CD14-positive monocyte (primary cell): ENCODE results near the gene DMRTC2. TPM values are rescaled to one million over a fixed set of nuclear protein-coding genes. Genes with fewer than 3 reads are reported as not detected.

Experiments
- DNase-seq, 3 donors: peaks; one replicate each; pipeline ENCODE4 v3.0.0-alpha.2; 2011 to 2022
- H2AFZ ChIP-seq: 2 replicates; pipeline ENCODE4 v1.6.0; 2012; ENCODE audit warnings: mild to moderate bottlenecking, low read depth, low read length, inconsistent platforms; ENCODE audit not compliant: insufficient read depth, poor library complexity, severe bottlenecking
- H3K27ac ChIP-seq, 2 donors: 1 replicate in 1 of 2; 2 replicates in 1 of 2; pipeline ENCODE4 v1.5.1; 2012 to 2013; ENCODE audit warnings: low read length in 2 of 2, control low read depth in 1 of 2, inconsistent platforms in 1 of 2, low read depth in 1 of 2, mild to moderate bottlenecking in 1 of 2
- H3K27me3 ChIP-seq, 2 donors: one replicate each; pipeline versions ENCODE4 v1.6.0 to v1.6.1; 2011 to 2013; ENCODE audit warnings: low read length in 2 of 2; ENCODE audit not compliant: control insufficient read depth in 2 of 2, insufficient read depth in 2 of 2
- H3K36me3 ChIP-seq, 2 donors: replicated peaks in 1 of 2; 1 replicate in 1 of 2; 2 replicates in 1 of 2; pipeline versions ENCODE4 v1.5.1 to v1.6.1; 2012 to 2013; ENCODE audit warnings: low read length in 2 of 2, control low read depth in 1 of 2, inconsistent platforms in 1 of 2, mild to moderate bottlenecking in 1 of 2; ENCODE audit not compliant: insufficient read depth in 2 of 2, control insufficient read depth in 1 of 2
- H3K4me1 ChIP-seq, 2 donors: 1 replicate in 1 of 2; 2 replicates in 1 of 2; pipeline versions ENCODE4 v1.5.1 to v1.6.1; 2012 to 2013; ENCODE audit warnings: low read length in 2 of 2, control low read depth in 1 of 2, inconsistent platforms in 1 of 2, mild to moderate bottlenecking in 1 of 2, moderate library complexity in 1 of 2; ENCODE audit not compliant: insufficient read depth in 2 of 2, control insufficient read depth in 1 of 2
- H3K4me2 ChIP-seq: replicated peaks from 2 replicates; pipeline ENCODE3; 2012; ENCODE audit warnings: low read length, moderate library complexity, mild to moderate bottlenecking; ENCODE audit not compliant: poor library complexity, severe bottlenecking; ENCODE audit errors: extremely low read depth
- H3K4me3 ChIP-seq, 3 experiments: fragments of 200-600 bp in 1 of 3; sonication (generic) in 1 of 3; replicated peaks in 1 of 3; 1 replicate in 2 of 3; 2 replicates in 1 of 3; pipeline ENCODE4 v1.5.1; 2011 to 2013; ENCODE audit warnings: low read length in 3 of 3, mild to moderate bottlenecking in 3 of 3, control low read depth in 2 of 3, low read depth in 2 of 3, inconsistent platforms in 1 of 3, moderate library complexity in 1 of 3
- H3K79me2 ChIP-seq: 2 replicates; pipeline ENCODE4 v1.6.0; 2012; ENCODE audit warnings: mild to moderate bottlenecking, control low read depth, inconsistent platforms, low read length, moderate library complexity; ENCODE audit not compliant: insufficient read depth
- H3K9ac ChIP-seq: 2 replicates; pipeline ENCODE4 v1.6.0; 2017; ENCODE audit warnings: low read length, mild to moderate bottlenecking; ENCODE audit not compliant: insufficient read depth, poor library complexity, severe bottlenecking
- H3K9me3 ChIP-seq, 2 donors: replicated peaks in 1 of 2; 1 replicate in 1 of 2; 2 replicates in 1 of 2; pipeline versions ENCODE4 v1.5.1 to v1.6.1; 2012 to 2013; ENCODE audit warnings: low read length in 2 of 2, control low read depth in 1 of 2; ENCODE audit not compliant: control insufficient read depth in 1 of 2, insufficient read depth in 1 of 2
- H4K20me1 ChIP-seq: 2 replicates; pipeline ENCODE4 v1.6.0; 2012; ENCODE audit warnings: mild to moderate bottlenecking, low read length, control low read depth, moderate library complexity; ENCODE audit not compliant: insufficient read depth
- H3K27ac Mint-ChIP-seq, 7 donors: one replicate each; pipeline ENCODE4 v1.8.0; 2020; ENCODE audit warnings: mild to moderate bottlenecking in 7 of 7, mixed read lengths in 7 of 7, moderate library complexity in 6 of 7, inconsistent platforms in 2 of 7
- H3K27me3 Mint-ChIP-seq, 3 donors: one replicate each; pipeline ENCODE4 v1.8.0; 2021 to 2022; ENCODE audit warnings: low read depth in 3 of 3, mild to moderate bottlenecking in 3 of 3, mixed read lengths in 3 of 3, moderate library complexity in 3 of 3, inconsistent platforms in 1 of 3
- H3K36me3 Mint-ChIP-seq, 2 donors: one replicate each; pipeline ENCODE4 v1.8.0; 2020; ENCODE audit warnings: mixed read lengths in 2 of 2, inconsistent platforms in 1 of 2, mild to moderate bottlenecking in 1 of 2
- H3K4me1 Mint-ChIP-seq: one replicate; pipeline ENCODE4 v1.8.0; 2020; ENCODE audit warnings: mild to moderate bottlenecking, mixed read lengths
- H3K4me3 Mint-ChIP-seq, 2 donors: one replicate each; pipeline ENCODE4 v1.8.0; 2020; ENCODE audit warnings: mild to moderate bottlenecking in 2 of 2, mixed read lengths in 2 of 2, moderate library complexity in 1 of 2
- H3K9me3 Mint-ChIP-seq, 7 donors: one replicate each; pipeline ENCODE4 v1.8.0; 2020 to 2022; ENCODE audit warnings: mixed read lengths in 7 of 7, mild to moderate bottlenecking in 6 of 7, moderate library complexity in 6 of 7, inconsistent platforms in 2 of 7
- WGBS: methylation state at CpG from one replicate; pipeline ENCODE4 v1.1.5; 2013; ENCODE audit warnings: missing lambda C conversion rate; ENCODE audit not compliant: insufficient coverage; 5-methylcytosine and 5-hydroxymethylcytosine counted together
- intact Hi-C, 2 donors: fragments of 100-400 bp; cut with micrococcal nuclease; formaldehyde crosslinking; loops; one replicate each; pipeline versions ENCODE4 v1.15.0 to v1.15.1; 2023
- polyA plus RNA-seq, 3 donors: library from polyadenylated mRNA; depleted of rRNA in 1 of 3; unstranded in 2 of 3; stranded (reverse) in 1 of 3; fragments of 300-500 nt in 2 of 3; fragments of >200 nt in 1 of 3; fragmentation: Illumina TruSeq in 2 of 3; gene quantifications; 1 replicate in 2 of 3; 2 replicates in 1 of 3; pipeline ENCODE4 v1.2.3, GENCODE V29; 2012 to 2021
- TF ChIP-seq, protein P1 (sequence below): fragments of 200-600 bp; IDR thresholded peaks from one replicate; pipeline ENCODE4 v1.8.0; 2022; ENCODE audit warnings: antibody characterized with exemption, mild to moderate bottlenecking

Gene DMRTC2
- polyA plus RNA-seq, 3 donors: not detected

DNA sequence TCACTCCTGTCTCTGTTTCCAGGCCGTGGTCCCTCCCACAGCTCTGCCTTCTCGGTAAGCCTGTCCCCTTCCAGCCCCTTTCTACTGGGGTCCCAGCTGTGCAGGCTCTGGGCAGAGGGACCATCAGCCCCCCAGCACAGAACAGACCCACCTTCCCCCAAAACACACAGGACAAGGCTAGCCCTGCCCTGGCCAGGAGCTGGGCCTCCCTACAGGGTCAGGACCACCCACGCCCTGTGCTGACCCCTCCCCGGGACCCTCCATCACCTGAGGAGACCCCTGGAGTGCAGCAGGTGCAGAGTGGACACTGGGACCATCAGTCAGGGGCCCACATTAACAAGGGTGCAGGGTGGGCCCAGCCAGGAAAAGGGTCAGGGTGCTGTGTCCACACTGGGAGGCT is 34.5 kb upstream of the DMRTC2 start:
- Mint-ChIP-seq H3K9me3 (peaks cover 0 to 3% (median 0%) of the 10 kb centered on the region in 7 donors), H3K36me3 (peaks cover 13 to 39% of the 10 kb centered on the region in 2 donors), H3K4me3 (no peak overlapping the region), H3K27me3 (peaks cover 2 to 6% (median 3%) of the 10 kb centered on the region in 3 donors), H3K27ac (peak overlapping the region; percentile 89 to 97 (median 94)), H3K4me1 (peaks cover 68% of the 10 kb centered on the region)
- TF ChIP-seq, protein P1, sequence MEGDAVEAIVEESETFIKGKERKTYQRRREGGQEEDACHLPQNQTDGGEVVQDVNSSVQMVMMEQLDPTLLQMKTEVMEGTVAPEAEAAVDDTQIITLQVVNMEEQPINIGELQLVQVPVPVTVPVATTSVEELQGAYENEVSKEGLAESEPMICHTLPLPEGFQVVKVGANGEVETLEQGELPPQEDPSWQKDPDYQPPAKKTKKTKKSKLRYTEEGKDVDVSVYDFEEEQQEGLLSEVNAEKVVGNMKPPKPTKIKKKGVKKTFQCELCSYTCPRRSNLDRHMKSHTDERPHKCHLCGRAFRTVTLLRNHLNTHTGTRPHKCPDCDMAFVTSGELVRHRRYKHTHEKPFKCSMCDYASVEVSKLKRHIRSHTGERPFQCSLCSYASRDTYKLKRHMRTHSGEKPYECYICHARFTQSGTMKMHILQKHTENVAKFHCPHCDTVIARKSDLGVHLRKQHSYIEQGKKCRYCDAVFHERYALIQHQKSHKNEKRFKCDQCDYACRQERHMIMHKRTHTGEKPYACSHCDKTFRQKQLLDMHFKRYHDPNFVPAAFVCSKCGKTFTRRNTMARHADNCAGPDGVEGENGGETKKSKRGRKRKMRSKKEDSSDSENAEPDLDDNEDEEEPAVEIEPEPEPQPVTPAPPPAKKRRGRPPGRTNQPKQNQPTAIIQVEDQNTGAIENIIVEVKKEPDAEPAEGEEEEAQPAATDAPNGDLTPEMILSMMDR: no peak
- H3K9me3 ChIP-seq: no peaks in the 10 kb centered on the region
- no peaks in the 10 kb centered on the region for H3K27me3 ChIP-seq
- H2AFZ ChIP-seq: no peak overlapping the region
- H3K4me3 ChIP-seq: peak overlapping the region in 1 of 3 experiments; percentile 60
- no peaks in the 10 kb centered on the region for H3K79me2 ChIP-seq
- H3K4me1 ChIP-seq: peaks cover 59 to 61% of the 10 kb centered on the region in 2 donors
- H4K20me1 ChIP-seq: no peaks in the 10 kb centered on the region
- WGBS: 67% methylated on average over 4 of the region's 4 CpGs
- intact Hi-C loops: loop anchor here in 1 of 2 donors (1.0 to 2.0 kb wide), 2 partner anchors 9 to 14 kb away; partner anchors contain the start of gene CEACAM3
- no peak for DNase-seq
- no peaks in the 10 kb centered on the region for H3K36me3 ChIP-seq
- H3K27ac ChIP-seq: peak overlapping the region; percentile 88
- peak overlapping the region; percentile 53 for H3K9ac ChIP-seq
- peak overlapping the region; percentile 60 for H3K4me2 ChIP-seq

DNA sequence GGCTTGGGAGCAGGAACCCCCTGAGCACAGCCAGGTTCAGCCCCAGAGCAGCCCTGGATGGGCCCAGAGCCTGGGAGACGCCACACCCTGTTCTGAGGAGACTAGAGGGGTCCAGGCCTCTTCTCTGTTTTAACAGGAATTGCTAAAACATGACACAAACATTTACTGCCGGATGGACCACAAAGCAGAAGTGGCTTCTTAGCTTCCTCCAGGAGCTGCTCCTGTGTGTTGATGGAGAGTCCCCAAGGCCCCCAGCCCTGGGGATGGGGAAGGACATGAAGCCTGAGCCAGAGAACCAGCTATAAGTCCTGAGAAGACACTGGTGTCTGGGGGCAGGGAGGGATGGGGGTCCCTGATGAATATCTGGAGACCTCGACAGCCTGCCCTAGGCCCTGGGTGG is 33.8 kb upstream of the DMRTC2 start:
- peak overlapping the region; percentile 25 for H2AFZ ChIP-seq
- DNase-seq: peak; percentile 74 to 94 (median 86)
- H3K79me2 ChIP-seq: no peaks in the 10 kb centered on the region
- Mint-ChIP-seq H3K27me3 (peaks cover 2 to 3% (median 3%) of the 10 kb centered on the region in 3 donors), H3K9me3 (no peaks in the 10 kb centered on the region), H3K27ac (peak overlapping the region; percentile 89 to 97 (median 94)), H3K36me3 (peaks cover 8 to 32% of the 10 kb centered on the region in 2 donors), H3K4me1 (peaks cover 62% of the 10 kb centered on the region), H3K4me3 (peak overlapping the region; percentile 49 to 65)
- peak overlapping the region; percentile 60 for H3K4me2 ChIP-seq
- no peaks in the 10 kb centered on the region for H3K9me3 ChIP-seq
- H3K9ac ChIP-seq: peak overlapping the region; percentile 53
- H3K27me3 ChIP-seq: no peaks in the 10 kb centered on the region
- peaks cover 55 to 56% of the 10 kb centered on the region in 2 donors for H3K4me1 ChIP-seq
- peak overlapping the region; percentile 88 for H3K27ac ChIP-seq
- no peaks in the 10 kb centered on the region for H4K20me1 ChIP-seq
- no peaks in the 10 kb centered on the region for H3K36me3 ChIP-seq
- 0% methylated on average over 1 of the region's 3 CpGs for WGBS
- peak overlapping the region in 1 of 3 experiments; percentile 60 for H3K4me3 ChIP-seq
- TF ChIP-seq, protein P1: no peak
- intact Hi-C loops: loop anchor here in 1 of 2 donors (2.0 kb wide), 1 partner anchor 14 kb away; the partner anchor contains the start of gene CEACAM3
